NCI-H82 treated with DMSO at 0.1 percent for 48 hours (cell line): ENCODE data around the gene HIRIP3.
"Not testable (repeated sequence)": the region's sequence is repeated elsewhere in the genome, so short reads cannot be mapped to it uniquely, and the experiment has no call there.

Experiments
- DNase-seq: peaks from one replicate; lab custom pipeline; 2025; ENCODE audit not compliant: unreplicated experiment; lab: John Stamatoyannopoulos, UW

The HIRIP3 gene

DNA sequence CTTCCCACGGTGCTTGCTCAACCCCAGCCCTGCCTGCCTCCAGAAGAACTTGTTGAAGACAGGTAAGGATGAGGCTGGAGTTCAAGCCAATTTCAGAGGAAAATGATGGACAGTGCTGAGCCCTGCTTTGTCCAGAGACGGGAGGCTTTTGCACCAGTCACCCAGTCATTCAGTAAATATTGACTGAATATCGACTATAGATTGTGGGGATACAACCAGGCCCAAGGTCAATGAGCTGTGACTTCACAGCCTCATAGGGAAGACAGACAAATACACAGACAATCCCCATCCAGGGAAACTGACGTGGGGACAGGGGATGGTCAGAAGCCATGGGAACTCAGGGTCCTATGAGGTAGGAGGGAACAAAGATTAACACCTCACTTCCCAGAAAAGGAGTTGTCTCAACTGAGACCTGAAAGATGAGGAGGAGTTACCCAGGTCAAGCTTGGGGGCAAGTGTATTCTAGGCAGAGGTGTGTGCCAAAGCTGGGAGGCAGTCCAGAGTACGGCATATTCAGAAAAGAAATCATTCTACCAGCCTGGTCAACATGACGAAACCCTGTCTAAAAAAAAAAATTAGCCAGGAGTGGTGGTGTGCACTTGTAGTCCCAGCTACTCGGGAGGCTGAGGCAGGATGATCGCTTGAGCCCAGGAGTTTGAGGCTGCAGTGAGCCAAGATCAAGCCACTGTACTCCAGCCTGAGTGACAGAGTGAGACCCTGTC is 21.3 kb upstream of the HIRIP3 start:
- no peak for DNase-seq

DNA sequence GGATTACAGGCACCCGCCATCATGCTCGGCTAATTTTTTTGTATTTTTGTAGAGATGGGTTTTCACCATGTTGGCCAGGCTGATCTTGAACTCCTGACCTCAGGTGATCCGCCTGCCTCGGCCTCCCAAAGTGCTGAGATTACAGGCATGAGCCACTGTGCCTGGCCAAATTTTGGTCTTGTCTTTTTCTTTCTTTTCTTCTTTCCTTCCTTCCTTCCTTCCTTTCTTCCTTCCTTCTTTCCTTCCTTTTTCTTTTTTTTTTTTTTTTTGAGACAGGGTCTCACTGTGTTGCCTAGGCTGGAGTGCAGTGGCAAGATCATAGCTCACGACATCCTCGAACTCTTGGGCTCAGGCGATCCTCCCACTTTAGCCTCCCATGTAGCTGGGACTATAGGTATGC is 20.0 kb upstream of the HIRIP3 start:
- not testable (repeated sequence) for DNase-seq

DNA sequence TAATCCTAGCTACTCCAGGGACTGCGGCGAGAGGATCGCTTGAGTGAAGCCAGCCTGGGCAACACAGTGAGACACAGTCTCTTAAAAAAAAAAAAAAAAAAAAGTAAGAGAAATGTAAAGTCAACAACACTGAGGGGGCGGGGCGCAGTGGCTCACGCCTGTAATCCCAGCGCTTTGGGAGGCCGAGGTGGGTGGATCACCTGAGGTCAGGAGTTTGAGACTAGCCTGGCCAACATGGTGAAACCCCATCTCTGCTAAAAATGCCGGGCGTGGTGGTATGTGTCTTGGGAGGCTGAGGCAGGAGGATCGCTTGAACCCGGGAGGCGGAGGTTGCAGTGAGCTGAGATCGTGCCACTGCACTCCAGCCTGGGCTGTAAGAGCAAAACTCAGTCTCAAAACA is 17.2 kb upstream of the HIRIP3 start:
- not testable (repeated sequence) for DNase-seq

DNA sequence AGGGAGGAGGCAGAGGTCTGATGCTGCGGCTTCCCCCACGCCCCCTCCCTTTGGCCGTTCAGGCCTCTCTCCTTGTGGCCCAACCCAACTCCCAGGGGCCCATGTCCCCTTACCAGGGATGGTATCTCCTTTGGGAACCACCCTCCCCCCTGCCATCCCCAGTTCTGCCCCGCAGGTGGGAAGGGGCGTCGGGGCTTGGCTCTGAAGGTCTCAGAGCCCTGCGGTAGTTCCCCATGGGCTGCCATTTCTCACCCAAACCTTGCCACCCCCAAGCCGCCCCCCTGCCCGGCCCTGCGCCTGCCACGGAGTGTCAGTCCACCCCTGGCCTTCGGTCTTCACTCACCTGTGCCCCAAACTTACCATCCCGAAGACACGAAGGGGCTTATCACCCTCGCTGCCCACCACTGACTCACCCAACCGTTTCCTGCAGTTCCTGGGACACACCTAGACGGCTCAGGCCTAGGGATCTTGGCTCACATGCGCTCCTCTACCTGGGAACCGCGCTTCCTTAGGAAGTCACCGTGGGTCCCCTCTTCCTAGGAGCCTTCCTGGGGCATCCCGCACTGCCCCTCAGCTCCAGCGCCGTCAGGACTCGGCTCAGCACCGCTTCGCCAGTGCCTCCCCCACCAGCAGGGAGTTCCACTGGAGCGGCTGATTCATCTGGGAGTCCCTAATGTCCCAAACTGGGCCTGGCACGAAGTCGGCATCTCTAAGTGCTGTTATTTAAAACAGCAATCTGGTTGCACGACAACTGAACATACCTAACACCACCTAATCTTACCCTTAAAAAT is 16.5 kb upstream of the HIRIP3 start:
- no peak for DNase-seq

DNA sequence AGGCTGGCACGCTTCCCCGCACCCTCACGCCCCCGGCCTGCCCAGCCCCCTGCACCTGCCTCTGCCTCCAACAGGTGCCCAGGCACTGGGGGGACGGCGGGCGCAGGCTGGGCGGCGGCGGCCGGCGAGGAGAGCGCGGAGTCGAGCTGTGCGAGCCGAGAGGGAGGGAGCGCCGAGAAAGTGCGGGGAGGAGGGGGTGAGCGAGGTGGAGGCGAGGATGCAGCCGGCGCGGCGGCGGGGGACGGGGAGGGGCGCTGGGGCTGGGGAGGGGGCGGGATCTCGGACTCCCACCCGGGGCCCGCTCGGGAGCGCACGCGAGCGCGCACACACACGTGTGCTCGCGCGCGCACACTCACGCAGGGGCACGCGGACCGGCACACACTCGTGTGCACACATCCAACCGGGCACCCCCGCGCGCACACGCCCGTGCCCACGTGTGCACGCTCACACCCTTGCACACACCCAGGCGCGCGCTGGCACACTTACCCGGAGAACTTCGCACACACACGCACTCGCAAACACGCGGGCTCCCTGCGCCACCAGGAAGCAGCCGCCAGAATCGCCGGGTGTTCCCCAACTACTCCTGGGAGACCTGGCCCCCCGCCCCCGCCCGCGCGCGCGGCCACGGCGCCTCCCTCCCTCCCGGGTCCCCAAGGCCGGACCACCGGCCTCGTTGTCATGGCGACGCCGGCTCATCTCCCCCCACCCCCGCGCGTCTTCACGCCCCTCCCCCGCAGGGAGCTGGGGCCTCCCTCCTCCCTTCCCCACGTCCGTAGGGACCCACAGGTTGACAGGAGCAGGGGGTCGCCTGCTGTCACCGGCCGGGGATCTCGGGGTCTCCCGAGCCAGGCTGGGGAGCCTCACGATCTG is 15.7 kb upstream of the HIRIP3 start, which contains the start of gene DOC2A:
Gene DOC2A (minus strand): TSS at position 184 of the 870 bp plus-strand sequence. CDS start 805 bp downstream, outside the sequence.
- DNase-seq: peak; percentile 30

DNA sequence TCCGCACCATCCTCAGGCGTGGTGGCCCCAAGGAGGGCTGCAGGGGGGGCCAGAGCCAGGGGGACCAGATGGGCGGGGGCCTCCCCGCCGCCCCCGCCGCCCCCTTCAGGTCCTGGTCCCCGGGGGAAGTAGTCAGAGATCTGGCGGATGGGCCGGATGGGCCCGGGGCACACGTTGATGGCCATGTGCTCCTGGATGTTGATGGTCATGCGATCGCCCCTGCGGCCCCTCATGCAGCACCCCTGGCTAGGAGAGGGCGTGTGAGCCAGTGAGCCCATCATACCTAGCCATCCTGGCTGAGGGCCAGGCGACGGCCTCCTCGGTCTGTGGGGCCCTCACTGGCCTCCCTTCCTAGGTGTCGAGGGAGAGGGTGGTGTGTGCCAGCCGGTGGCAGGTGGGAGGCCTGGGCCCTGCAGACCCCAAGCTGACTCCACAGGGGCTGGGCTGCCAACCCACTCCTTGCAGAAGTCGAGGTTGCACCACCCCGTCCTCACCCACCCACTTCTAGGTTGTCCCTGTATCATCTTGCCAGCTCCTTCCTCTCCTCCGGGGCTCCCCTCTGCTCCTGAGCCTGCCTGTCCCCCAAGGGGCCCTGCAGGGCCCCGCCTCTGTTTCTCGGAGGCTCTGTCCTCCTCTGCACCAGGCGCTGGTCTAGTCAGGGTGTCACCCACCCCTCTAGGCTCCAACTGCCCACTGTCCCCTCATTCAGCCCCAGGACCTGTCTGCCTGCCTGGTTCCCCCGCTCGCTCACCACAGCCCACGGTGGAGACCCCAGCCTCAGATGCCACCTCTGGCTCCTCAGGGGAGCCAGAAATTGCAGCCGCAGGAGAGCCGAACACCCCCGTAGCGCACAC is 14.8 kb upstream of the HIRIP3 start:
- no peak for DNase-seq

DNA sequence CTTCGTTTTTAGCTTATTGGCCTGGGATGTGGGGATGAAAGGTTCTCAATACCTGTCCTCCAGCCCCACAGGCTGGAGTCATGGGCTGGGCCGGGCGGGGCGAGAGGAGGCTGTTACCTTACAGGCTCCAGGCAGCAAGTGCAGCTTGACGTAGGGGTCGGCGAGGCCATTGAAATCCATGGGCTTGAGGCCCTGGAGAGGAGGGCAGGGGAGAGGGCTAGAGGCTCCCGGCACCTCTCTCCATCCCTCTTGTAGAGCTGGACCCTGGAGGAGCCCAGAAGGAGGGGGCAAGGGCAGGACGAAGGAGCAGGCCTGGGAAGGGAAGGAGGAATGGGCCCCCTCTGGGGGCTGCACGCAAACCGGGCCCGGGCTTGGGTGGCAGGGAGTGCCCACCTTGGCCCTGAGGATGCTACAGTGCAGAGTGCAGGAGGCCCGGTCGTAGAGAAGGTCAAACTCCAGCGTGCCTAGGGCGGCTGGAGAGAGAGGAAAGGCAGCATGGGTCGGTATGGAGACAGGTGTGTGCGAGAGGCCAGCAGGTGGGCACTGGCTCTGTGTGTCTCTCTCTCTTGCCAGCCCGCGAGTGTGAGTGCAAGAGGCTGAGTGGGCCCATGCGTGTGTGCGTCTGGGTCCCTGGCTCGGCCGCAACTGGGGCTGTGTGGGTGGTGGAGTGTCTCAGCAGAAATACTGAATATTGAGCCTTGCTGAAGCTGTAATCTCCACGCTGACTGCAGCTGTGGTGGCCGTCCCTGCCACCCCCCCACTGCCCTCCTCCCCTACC is 13.9 kb upstream of the HIRIP3 start:
- no peak for DNase-seq

DNA sequence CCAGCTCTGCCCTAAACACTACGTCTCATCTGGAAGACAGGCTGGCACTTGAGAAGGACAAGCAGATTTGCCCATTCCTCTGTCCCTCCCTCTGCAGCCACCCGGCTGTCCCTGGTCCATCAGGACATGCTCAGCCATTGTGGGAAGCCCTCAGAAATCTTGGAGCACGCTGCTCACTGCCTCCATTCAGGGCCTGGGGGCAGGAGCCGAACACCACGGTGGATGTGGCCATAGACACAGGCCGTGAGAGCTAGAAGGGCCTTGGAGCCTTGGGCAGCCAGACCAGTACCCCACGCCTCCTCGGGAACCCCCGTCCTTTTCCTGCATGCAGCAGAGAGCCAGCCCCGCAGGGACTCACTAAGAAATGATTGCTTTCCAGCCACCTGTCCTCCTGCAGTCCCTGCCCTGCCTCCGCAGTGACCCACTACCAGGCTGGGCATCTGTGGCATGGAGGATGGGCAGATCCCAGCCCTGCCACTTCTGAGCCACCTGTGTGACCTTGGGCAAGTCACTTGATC is 12.0 kb upstream of the HIRIP3 start:
- DNase-seq: no peak

DNA sequence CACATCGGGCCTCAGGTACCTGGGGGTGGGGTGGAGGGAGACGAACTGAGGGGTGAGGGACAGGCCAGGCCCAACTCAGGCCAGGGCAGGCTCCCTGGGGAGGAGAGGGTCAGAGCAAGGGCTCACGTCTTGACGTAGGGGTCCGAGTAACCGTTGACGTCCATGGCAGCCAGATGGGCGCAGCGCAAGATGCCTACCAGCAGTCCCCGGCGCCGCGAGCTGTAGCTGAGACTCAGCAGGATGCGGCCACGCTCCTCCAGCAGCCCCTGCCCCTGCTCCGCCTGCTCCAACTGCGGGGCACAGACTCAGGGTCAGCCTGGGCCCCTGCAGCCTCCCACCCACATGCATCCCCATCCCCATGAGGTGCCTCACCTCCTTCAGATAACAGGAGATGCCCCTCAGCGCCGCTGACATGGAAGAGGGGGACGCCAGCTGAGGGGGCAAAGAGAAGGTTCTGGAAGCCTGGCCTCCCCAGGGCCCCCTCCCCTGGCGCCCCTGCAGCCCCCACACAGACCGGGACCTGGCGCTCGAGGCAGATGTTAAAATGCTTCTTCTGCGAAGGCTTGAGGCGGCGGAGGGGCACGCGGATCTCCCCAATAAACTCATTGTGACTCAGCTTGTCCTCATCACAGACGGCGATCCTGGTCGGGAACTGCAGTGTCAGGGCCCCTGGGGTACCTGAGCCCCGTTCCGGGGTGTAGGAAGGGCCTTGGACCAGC is 11.4 kb upstream of the HIRIP3 start:
- no peak for DNase-seq

DNA sequence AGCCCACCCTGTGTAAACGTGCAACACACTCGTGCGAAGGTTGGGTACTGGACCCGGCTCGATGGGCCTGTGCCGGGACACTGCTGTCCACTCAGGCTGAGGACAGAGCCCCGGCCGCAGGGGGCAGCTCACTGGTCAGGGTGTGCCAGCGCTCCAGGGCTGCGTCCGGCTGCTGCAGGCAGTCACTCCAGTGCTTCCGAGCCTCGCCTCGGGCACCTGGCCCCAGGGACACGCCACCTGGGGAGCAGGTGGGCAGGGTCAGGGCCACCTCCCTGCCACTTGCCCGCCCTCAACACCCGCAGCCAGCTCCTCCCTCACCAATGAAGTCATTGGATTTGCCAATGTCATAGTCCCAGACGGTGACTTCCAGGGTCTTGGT is 10.7 kb upstream of the HIRIP3 start:
- DNase-seq: no peak

DNA sequence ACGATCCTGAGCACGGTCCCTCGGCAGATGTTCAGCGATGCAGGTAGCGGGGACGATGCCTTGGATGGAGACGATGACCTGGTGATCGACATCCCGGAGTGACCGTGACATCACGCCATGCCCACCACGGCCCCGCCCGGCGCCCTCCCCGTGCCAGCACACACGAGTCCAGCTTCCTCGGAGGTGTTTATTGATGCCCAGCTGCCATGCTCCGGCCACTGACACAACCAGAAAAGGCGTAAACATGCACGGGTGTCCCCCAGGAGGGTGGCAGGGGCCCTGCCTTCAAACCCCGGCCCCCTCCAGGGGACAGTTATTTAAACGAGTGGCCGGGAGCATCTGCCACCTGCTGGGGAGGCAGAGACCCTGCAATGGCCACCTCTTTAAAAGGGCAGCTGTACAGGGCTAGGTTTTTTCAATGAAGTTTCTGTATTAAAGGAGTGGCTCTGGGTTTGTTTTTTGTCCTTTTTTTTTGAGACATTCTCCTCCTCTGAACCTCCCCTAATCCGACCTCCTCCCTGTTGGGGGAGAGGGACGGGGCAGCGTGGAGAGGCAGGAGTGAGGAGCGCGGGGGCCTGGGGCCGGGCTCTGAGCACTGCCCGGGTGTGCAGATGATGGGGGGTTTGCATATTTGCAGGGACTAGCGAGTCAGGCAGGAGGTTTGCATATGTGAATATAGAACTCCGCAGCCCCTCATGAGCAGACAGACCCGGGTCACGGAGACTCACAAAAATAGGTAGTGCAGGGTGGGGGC is 10.1 kb upstream of the HIRIP3 start:
- no peak for DNase-seq

DNA sequence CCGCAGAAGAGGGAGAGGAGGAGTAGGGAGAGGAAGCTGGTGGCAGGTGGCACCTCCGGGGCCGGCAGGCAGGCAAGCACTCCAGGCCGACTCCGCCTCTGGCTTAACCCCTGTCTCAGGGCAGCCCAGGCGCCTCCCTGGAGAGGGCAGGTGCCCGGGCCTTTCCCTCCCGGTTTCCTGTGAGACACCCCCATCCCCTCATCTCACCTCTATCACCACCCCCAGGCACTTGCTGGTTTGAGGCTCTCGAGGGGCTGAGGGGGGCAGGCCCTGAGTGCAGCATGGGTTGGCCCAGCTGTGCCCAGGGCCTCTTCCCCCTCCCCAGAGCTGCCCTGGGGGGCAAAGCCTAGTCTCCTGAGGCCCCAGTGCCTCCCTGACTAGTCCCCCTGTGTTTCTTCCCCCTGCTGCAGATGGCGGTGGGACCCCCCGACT is 9.4 kb upstream of the HIRIP3 start:
- no peak for DNase-seq

DNA sequence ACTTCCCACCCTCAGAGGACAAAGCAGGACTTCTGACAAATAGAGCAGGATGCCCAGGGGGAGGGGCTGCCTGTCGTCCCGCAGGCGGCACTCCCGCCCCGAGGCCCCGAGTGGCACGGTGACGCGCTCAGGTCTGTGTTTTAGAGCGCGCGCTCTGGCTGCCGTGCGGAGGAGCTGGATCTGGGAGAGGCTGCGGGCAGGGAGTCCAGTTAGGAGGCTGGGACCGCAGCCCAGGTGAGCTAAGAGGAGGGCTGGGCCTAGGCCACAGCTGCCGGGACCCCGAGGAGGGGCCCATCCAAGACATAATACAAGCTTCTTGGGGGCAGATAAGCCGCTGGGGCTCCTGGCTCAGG is 9.0 kb upstream of the HIRIP3 start:
- no peak for DNase-seq

DNA sequence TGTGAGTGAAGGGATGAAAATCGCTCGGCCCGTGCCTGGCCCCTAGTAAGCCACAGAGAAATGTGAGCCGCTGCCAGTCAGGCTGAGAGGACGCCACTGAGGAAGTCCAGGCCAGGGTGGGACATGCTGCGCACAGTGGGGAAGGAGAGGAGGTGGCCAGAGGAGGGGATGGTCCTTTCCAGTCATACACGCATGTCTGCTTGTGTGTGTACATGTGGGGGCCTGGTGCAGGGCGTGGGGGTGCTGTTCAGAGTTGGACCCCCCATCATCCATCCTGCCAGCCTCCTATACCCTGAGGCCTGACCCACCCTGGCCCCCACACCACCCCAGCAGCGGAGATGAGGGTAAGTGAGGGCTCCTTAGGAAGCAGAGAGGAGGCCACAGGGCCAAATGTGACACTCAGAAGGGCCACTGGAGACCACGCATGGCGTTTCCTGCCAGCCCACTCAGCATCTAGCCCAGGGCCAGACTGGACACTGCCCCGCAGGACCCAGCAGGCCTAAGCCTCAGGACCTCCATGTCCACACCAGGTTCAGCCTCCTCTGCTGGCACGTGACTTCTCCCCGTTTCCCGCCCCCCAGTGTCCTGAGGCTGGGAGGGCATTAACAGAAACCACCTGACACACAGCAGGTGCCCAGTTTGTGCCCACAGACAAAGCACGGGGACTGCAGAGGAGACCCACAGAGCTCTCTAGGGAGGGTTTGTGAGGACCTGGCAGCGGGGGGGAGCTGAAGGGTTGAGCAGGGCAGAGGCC is 8.4 kb upstream of the HIRIP3 start:
- no peak for DNase-seq

DNA sequence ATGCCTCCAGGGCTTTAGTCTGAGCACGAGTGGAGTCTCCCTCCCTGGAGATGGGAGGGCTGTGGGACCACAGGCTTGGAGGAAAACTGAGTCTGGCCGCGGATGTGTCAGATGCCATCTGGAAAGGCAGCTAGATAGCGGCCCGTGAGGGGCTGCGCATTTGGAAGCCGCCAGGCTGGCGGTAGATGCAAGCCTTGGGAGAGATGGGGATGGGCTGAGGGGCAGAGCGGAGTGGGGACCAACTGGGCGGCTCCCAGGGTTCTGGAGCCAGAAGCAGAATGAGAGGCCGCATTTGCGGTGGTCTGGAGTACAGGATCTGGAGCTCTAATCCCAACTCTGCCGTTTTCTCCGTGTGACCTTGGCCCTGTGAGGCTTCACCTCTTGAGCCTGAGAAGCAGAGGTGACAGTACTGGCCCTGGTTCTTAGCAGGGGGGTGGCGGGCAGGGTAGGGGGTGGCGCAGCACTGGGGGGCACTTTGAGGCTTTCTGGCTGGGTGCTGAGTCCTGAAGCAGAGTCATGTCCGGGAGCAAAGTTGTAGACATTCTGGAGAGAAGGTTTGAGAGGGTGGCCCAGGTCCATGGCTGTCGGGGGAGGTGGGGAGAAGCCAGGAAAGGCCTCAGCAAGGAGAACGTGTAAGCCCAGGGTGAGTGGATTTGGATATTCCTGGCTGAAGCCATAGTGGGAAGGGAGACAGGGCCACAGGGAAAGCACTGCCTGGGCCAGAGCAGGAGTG is 7.4 kb upstream of the HIRIP3 start:
- no peak for DNase-seq

DNA sequence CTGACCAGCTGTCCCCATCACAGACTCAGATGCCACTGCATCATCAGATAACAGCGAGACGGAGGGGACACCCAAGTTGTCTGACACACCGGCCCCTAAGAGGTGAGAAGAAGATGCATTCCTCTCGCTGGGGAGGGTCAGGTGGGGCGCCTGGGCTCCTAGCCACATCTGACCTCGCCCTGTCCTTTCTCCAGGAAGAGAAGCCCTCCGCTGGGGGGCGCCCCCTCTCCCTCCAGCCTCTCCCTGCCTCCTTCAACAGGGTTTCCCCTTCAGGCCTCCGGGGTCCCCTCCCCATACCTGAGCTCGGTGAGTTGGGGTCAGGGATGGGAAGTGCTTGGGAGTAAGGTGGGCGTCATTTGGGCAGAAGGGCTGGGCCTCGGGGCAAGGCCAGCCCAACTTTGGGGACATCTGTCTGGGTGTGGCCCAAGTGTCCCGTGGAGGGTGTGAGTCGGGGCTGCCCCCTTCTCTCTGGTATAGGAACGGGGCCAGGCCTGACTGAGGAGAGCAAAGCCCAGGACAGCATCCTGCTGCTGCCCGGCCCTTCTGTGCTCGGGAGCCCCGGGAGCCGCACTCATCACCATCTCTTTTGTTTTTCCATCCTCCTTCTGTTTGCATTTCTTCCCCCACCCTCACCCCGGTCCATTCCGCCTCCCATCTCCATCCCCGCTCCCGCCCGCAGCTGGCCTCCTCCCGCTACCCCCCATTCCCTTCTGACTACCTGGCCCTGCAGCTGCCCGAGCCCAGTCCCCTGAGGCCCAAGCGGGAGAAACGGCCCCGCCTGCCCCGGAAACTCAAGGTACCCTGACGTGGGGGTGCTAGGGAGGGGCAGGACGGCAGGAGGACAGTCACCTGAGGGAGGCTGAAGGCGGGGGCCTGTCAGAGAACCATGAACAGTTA is 5.6 kb upstream of the HIRIP3 start:
- no peak for DNase-seq
